ENCODE results near the gene CDKAL1.

GRCh38 chr6:20882014-20882413, 347.8 kb downstream of the CDKAL1 start:
- TF ChIP-seq, protein P1, sequence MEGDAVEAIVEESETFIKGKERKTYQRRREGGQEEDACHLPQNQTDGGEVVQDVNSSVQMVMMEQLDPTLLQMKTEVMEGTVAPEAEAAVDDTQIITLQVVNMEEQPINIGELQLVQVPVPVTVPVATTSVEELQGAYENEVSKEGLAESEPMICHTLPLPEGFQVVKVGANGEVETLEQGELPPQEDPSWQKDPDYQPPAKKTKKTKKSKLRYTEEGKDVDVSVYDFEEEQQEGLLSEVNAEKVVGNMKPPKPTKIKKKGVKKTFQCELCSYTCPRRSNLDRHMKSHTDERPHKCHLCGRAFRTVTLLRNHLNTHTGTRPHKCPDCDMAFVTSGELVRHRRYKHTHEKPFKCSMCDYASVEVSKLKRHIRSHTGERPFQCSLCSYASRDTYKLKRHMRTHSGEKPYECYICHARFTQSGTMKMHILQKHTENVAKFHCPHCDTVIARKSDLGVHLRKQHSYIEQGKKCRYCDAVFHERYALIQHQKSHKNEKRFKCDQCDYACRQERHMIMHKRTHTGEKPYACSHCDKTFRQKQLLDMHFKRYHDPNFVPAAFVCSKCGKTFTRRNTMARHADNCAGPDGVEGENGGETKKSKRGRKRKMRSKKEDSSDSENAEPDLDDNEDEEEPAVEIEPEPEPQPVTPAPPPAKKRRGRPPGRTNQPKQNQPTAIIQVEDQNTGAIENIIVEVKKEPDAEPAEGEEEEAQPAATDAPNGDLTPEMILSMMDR (IDR thresholded peaks at IDR 0.05), result no peak
- TF ChIP-seq, protein P2, sequence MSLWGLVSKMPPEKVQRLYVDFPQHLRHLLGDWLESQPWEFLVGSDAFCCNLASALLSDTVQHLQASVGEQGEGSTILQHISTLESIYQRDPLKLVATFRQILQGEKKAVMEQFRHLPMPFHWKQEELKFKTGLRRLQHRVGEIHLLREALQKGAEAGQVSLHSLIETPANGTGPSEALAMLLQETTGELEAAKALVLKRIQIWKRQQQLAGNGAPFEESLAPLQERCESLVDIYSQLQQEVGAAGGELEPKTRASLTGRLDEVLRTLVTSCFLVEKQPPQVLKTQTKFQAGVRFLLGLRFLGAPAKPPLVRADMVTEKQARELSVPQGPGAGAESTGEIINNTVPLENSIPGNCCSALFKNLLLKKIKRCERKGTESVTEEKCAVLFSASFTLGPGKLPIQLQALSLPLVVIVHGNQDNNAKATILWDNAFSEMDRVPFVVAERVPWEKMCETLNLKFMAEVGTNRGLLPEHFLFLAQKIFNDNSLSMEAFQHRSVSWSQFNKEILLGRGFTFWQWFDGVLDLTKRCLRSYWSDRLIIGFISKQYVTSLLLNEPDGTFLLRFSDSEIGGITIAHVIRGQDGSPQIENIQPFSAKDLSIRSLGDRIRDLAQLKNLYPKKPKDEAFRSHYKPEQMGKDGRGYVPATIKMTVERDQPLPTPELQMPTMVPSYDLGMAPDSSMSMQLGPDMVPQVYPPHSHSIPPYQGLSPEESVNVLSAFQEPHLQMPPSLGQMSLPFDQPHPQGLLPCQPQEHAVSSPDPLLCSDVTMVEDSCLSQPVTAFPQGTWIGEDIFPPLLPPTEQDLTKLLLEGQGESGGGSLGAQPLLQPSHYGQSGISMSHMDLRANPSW (CRISPR knock-in tag; conservative IDR thresholded peaks at IDR 0.05; ENCODE audit: low read depth), result no peak
- TF ChIP-seq ARID4B (CRISPR knock-in tag; IDR thresholded peaks at IDR 0.05; ENCODE audit: borderline replicate concordance) (no peak), FOXP1 (CRISPR knock-in tag; IDR thresholded peaks at IDR 0.05; ENCODE audit: borderline replicate concordance) (no peak)
